T-helper 2 cell (primary cell): ENCODE data around the gene PLEKHA7.
"Not testable (repeated sequence)": the region's sequence is repeated elsewhere in the genome, so short reads cannot be mapped to it uniquely, and the experiment has no call there.

Experiments used
- DNase-seq, 5 experiments: peaks; one replicate each; pipeline versions ENCODE4 v3.0.0 to v3.0.0-alpha.2; 2012 to 2022

PLEKHA7 gene

GRCh38 chr11:16976379-16976778 lies 37.8 kb downstream of the PLEKHA7 start:
- no peak for DNase-seq

GRCh38 chr11:16975906-16976305 lies 38.3 kb downstream of the PLEKHA7 start:
- DNase-seq, result no peak

- DNase-seq, result no peak
Observed at GRCh38 chr11:16973338-16973964, 40.8 kb downstream of the PLEKHA7 start.

- no peak for DNase-seq
Observed at GRCh38 chr11:16969010-16969999, 44.9 kb downstream of the PLEKHA7 start.

GRCh38 chr11:16968196-16968595 lies 46.0 kb downstream of the PLEKHA7 start:
- no peak for DNase-seq

GRCh38 chr11:16966930-16967671 lies 47.1 kb downstream of the PLEKHA7 start:
- DNase-seq, result no peak

- DNase-seq, result no peak
Observed at GRCh38 chr11:16964501-16964900, 49.7 kb downstream of the PLEKHA7 start.

- DNase-seq, result no peak
Observed at GRCh38 chr11:16963316-16963876, 50.8 kb downstream of the PLEKHA7 start.

- not testable (repeated sequence) for DNase-seq
Observed at GRCh38 chr11:16962589-16962988, 51.6 kb downstream of the PLEKHA7 start.

GRCh38 chr11:16962146-16962545 lies 52.1 kb downstream of the PLEKHA7 start:
- no peak for DNase-seq

- DNase-seq, result no peak
Observed at GRCh38 chr11:16960250-16960649, 54.0 kb downstream of the PLEKHA7 start.

GRCh38 chr11:16959602-16960001 lies 54.6 kb downstream of the PLEKHA7 start:
- DNase-seq, result no peak

GRCh38 chr11:16958833-16959232 lies 55.4 kb downstream of the PLEKHA7 start:
- no peak for DNase-seq

- no peak for DNase-seq
Observed at GRCh38 chr11:16956538-16957153, 57.6 kb downstream of the PLEKHA7 start.

- DNase-seq, result no peak
Observed at GRCh38 chr11:16953663-16954062, 60.6 kb downstream of the PLEKHA7 start.

GRCh38 chr11:16946477-16947282 lies 67.5 kb downstream of the PLEKHA7 start:
- DNase-seq, result peak in 1 of 5 experiments; percentile 13

GRCh38 chr11:16945671-16946469 lies 68.3 kb downstream of the PLEKHA7 start:
- peak in 1 of 5 experiments; percentile 39 for DNase-seq

- DNase-seq, result no peak
Observed at GRCh38 chr11:16942911-16943310, 71.3 kb downstream of the PLEKHA7 start.

- DNase-seq, result no peak
Observed at GRCh38 chr11:16942342-16942741, 71.9 kb downstream of the PLEKHA7 start.

- DNase-seq, result no peak
Observed at GRCh38 chr11:16941935-16942334, 72.3 kb downstream of the PLEKHA7 start.

- DNase-seq, result no peak
Observed at GRCh38 chr11:16938061-16938460, 76.2 kb downstream of the PLEKHA7 start.
